Esophagus squamous epithelium (tissue), 4 donors: Measurements from ENCODE around the gene PRDM5.

Experiments used
- POLR2A ChIP-seq, 4 donors: fragments of 450-650 bp; IDR thresholded peaks; one replicate each; pipeline ENCODE4 v1.6.1; 2017; ENCODE audit warnings: antibody characterized with exemption in 4 of 4, mild to moderate bottlenecking in 4 of 4, moderate library complexity in 3 of 4
- TF ChIP-seq, protein P1 (sequence below), 6 experiments: fragments of 450-650 bp in 4 of 6; fragments of 200-600 bp in 2 of 6; sonication (generic) in 2 of 6; IDR thresholded peaks; one replicate each; pipeline ENCODE4 v1.5.1; 2016 to 2019; ENCODE audit warnings: antibody characterized with exemption in 6 of 6, mild to moderate bottlenecking in 4 of 6, moderate library complexity in 4 of 6

DNA sequence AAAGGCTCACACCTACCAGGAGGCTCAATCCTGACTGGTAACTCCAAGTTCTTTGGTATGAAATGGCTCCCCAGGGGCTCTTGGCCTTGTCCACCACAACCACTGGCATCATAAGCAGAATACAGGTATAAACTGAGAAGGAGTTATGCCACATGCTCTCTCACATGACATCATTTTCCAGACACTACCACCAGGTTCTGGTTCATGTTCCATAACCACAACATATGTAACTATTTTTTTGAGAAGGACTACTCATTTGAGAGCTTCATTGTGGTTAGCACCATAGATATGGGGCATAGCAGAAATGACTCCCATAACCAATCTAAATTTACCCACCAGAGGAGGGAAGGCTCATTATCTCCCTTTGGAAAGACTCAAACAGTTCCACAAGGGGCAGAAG lies 19.6 kb downstream of the PRDM5 start:
- no peak for TF ChIP-seq POLR2A (IDR thresholded peaks at IDR 0.05)
- TF ChIP-seq, protein P1, sequence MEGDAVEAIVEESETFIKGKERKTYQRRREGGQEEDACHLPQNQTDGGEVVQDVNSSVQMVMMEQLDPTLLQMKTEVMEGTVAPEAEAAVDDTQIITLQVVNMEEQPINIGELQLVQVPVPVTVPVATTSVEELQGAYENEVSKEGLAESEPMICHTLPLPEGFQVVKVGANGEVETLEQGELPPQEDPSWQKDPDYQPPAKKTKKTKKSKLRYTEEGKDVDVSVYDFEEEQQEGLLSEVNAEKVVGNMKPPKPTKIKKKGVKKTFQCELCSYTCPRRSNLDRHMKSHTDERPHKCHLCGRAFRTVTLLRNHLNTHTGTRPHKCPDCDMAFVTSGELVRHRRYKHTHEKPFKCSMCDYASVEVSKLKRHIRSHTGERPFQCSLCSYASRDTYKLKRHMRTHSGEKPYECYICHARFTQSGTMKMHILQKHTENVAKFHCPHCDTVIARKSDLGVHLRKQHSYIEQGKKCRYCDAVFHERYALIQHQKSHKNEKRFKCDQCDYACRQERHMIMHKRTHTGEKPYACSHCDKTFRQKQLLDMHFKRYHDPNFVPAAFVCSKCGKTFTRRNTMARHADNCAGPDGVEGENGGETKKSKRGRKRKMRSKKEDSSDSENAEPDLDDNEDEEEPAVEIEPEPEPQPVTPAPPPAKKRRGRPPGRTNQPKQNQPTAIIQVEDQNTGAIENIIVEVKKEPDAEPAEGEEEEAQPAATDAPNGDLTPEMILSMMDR (IDR thresholded peaks at IDR 0.05), result no peak
